ENCODE data around the gene EOLA2.

Gene EOLA2

DNA sequence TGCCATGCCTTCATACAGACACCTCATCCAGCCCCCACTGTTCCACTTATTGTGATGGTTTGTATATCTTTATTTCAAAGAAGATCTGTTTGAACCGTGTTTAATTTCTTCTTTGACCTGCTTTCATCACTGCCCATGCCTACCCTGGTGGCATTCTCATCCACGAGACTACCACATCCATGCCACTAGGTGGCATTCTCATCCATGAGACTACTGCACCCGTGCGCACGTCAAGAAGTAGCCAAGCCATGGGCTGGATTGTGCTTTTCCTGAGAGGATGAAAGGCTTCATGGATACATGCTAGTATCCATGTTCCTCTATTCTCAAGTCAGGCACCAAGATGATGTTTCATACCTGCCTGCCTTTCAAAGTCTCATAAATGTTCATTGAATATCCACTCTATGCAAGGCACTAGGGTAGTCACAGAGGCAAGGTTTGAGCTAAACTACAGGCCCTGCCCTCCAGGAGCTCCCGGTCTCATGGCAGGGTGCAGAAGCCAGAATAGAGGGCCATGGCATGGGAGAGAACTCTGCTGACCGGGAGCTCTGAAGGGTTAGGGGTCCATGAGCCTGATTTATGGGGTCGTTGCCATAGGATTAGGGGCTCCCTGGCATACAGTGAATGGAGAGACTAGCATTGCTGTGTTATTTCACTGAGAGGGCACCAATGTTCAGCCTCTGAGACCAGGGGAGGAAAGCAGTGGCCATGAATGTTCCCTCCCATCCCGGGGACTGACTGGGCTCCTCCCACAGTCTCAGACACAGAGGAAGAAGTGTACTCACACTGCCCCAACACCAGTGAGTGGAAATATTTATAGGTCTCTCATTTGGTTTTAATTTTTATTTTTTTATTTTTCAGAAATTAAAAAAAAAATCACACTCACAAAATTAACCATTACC is 24.8 kb upstream of the EOLA2 start:
- peaks cover 24% of the 10 kb centered on the region for H3K36me3 Mint-ChIP-seq (ENCODE audit: low read depth)
- peak overlapping the region; percentile 3 to 55 (median 5) for H3K27ac Mint-ChIP-seq
- peaks cover 4% of the 10 kb centered on the region for H3K9me3 Mint-ChIP-seq
- H3K4me1 Mint-ChIP-seq, result peaks cover 5% of the 10 kb centered on the region
- no peak overlapping the region for H3K4me3 Mint-ChIP-seq
- no peaks in the 10 kb centered on the region for H3K27me3 Mint-ChIP-seq (ENCODE audit: low read depth)
- TF ChIP-seq, protein P1, sequence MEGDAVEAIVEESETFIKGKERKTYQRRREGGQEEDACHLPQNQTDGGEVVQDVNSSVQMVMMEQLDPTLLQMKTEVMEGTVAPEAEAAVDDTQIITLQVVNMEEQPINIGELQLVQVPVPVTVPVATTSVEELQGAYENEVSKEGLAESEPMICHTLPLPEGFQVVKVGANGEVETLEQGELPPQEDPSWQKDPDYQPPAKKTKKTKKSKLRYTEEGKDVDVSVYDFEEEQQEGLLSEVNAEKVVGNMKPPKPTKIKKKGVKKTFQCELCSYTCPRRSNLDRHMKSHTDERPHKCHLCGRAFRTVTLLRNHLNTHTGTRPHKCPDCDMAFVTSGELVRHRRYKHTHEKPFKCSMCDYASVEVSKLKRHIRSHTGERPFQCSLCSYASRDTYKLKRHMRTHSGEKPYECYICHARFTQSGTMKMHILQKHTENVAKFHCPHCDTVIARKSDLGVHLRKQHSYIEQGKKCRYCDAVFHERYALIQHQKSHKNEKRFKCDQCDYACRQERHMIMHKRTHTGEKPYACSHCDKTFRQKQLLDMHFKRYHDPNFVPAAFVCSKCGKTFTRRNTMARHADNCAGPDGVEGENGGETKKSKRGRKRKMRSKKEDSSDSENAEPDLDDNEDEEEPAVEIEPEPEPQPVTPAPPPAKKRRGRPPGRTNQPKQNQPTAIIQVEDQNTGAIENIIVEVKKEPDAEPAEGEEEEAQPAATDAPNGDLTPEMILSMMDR (IDR thresholded peaks at IDR 0.05; ENCODE audit: unreplicated experiment in 3 of 3), result peak; percentile 54 to 58 (median 54)

DNA sequence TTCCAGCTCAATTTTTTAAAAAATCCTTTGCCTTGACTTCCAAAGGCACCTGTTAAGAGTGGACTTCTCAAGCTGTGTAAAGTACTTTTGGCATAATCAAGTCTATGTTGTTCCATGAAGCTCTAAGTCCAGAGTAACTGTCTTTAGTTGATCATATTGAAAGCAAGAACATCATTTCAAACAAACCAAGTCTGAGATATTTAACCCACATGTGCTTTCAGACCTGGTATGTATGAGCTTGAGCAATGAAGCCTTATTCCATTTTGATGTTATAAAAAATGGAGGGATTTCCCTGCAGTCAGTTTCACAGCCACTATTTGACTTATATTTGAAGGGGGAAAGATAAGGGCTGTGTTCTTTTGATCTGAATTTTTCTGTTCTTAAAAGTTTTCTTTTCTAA is 23.7 kb upstream of the EOLA2 start:
- Mint-ChIP-seq H3K4me1 (peaks cover 5% of the 10 kb centered on the region), H3K36me3 (ENCODE audit: low read depth) (peaks cover 20% of the 10 kb centered on the region), H3K4me3 (no peak overlapping the region), H3K27ac (no peak overlapping the region), H3K9me3 (no peaks in the 10 kb centered on the region), H3K27me3 (ENCODE audit: low read depth) (no peaks in the 10 kb centered on the region)
- TF ChIP-seq, protein P1 (IDR thresholded peaks at IDR 0.05; ENCODE audit: unreplicated experiment in 3 of 3), result no peak

DNA sequence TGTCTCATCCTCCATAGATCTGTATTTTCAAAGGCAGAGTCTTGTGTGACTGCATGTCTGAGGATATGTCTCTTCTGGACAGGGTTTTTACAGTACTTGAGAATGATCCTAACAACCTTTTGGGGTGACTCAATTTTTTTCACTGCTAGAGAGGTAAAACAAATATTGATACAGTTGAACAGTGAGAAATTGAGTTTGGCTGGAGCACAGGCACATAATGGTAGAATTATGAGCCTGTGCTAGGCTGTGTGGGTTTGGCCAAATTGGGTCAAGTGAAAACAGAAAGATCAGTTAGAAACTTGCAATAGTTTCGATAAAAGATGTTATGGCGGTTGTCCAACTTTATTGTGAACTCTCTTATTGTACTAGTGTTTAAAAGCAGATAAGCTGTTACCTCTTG is 23.3 kb upstream of the EOLA2 start:
- Mint-ChIP-seq H3K36me3 (ENCODE audit: low read depth) (peaks cover 15% of the 10 kb centered on the region), H3K27me3 (ENCODE audit: low read depth) (no peaks in the 10 kb centered on the region), H3K27ac (no peak overlapping the region), H3K4me1 (peaks cover 5% of the 10 kb centered on the region), H3K4me3 (no peak overlapping the region), H3K9me3 (no peaks in the 10 kb centered on the region)
- TF ChIP-seq, protein P1 (IDR thresholded peaks at IDR 0.05; ENCODE audit: unreplicated experiment in 3 of 3), result no peak

DNA sequence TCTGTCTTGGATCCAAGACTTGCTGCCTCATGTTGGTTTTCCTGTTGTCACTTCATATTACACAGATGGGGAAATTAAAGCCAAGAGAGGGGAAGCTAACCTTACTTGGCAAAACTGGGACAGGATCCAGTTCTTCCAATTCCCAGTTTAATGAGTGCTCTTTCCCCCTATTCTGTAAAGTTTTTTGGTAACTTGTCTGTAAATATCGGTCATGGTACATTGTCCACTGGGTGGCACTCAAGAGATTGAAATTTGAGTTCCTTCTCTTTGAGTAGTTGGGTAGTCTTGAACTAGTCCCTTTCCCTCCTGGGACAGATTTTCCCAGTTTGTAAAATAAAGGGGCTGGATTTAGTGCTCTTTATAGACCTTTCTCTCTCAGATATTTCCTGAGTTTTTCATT is 12.4 kb upstream of the EOLA2 start:
- peaks cover 17% of the 10 kb centered on the region for H3K4me1 Mint-ChIP-seq
- TF ChIP-seq, protein P1 (IDR thresholded peaks at IDR 0.05; ENCODE audit: unreplicated experiment in 3 of 3), result peak in 2 of 3 experiments; percentile 29 to 33
- no peaks in the 10 kb centered on the region for H3K9me3 Mint-ChIP-seq
- peaks cover 5% of the 10 kb centered on the region for H3K36me3 Mint-ChIP-seq (ENCODE audit: low read depth)
- H3K4me3 Mint-ChIP-seq, result no peak overlapping the region
- peak overlapping the region; percentile 83 to 94 (median 90) for H3K27ac Mint-ChIP-seq
- H3K27me3 Mint-ChIP-seq (ENCODE audit: low read depth), result peaks cover 3% of the 10 kb centered on the region

DNA sequence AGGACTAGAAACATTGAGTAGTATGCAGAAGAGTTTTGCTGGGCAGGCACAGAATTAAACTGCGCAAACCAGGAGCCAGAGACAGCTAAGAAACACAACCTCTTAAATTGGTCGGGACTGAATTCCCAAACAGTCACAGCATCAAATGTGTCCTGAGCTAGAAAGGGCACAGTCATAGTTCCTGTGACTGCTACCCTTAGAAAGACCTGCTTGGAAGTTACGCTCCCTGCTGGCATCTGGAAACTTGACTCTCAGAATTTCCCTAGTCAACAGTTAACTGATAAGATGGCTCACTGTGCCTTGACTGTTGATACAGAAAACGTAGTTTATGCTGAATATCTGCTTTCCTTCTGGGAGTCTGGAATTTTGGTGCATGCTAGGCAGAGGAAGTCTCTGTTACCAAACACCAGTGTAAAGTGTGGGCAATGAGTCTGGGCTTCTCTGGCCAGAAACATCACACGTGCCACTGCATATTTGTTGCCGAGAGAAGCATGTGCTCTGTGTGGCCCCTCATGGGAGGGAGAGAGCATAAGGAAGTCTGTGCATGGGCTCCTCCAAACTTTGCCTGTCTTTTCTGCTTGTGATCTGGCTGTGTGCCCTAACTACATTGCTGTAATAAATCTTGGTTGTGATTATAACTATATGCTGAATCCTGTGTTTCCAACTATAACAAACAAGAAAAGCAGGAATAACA is 11.6 kb upstream of the EOLA2 start:
- Mint-ChIP-seq H3K4me1 (peaks cover 17% of the 10 kb centered on the region), H3K9me3 (no peaks in the 10 kb centered on the region), H3K36me3 (ENCODE audit: low read depth) (peaks cover 7% of the 10 kb centered on the region), H3K4me3 (no peak overlapping the region), H3K27ac (peak overlapping the region; percentile 83 to 94 (median 90)), H3K27me3 (ENCODE audit: low read depth) (peaks cover 3% of the 10 kb centered on the region)
- TF ChIP-seq, protein P1 (IDR thresholded peaks at IDR 0.05; ENCODE audit: unreplicated experiment in 3 of 3), result no peak

Data from nephron (organoid).